HepG2 (cell line): Measurements from ENCODE around the gene ATG4B. TPM values are rescaled to one million over a fixed set of nuclear protein-coding genes. Genes with fewer than 3 reads are reported as not detected.

Experiments
- CEBPG ChIP-seq: IDR thresholded peaks from 2 replicates; pipeline ENCODE4 v1.6.1; 2016
- FIP1L1 ChIP-seq: fragments of 200-400 bp; formaldehyde crosslinking; IDR thresholded peaks from 2 replicates; pipeline ENCODE4 v1.6.1; 2018; ENCODE audit warnings: low read depth, mild to moderate bottlenecking, low read length, moderate library complexity, borderline replicate concordance; ENCODE audit not compliant: insufficient read depth
- HDAC2 ChIP-seq: sonication (generic); formaldehyde crosslinking; IDR thresholded peaks from 2 replicates; pipeline ENCODE4 v1.4.0; 2020; ENCODE audit warnings: missing genetic modification reagents
- HNF1A ChIP-seq, 2 experiments: sonication (generic) in 1 of 2; formaldehyde crosslinking in 1 of 2; IDR thresholded peaks; 2 replicates each; pipeline versions ENCODE4 v1.4.0 to v1.6.1; 2016 to 2020; ENCODE audit warnings: borderline replicate concordance in 1 of 2, low read depth in 1 of 2, mild to moderate bottlenecking in 1 of 2, missing genetic modification reagents in 1 of 2
- ISL2 ChIP-seq: sonication (generic); formaldehyde crosslinking; IDR thresholded peaks from 2 replicates; pipeline ENCODE4 v1.5.0; 2020; ENCODE audit warnings: missing genetic modification reagents
- JUN ChIP-seq: sonication (generic); formaldehyde crosslinking; IDR thresholded peaks from 2 replicates; pipeline ENCODE4 v1.4.0; 2020; ENCODE audit warnings: mild to moderate bottlenecking, missing genetic modification reagents
- RBFOX2 ChIP-seq: fragments of 200-400 bp; formaldehyde crosslinking; IDR thresholded peaks from 2 replicates; pipeline ENCODE4 v1.6.1; 2017; ENCODE audit warnings: low read depth, mild to moderate bottlenecking, low read length
- ZBTB21 ChIP-seq: sonication (generic); formaldehyde crosslinking; IDR thresholded peaks from 2 replicates; pipeline ENCODE4 v1.4.0; 2020; ENCODE audit warnings: missing genetic modification reagents
- ZBTB8A ChIP-seq: sonication (generic); formaldehyde crosslinking; IDR thresholded peaks from 2 replicates; pipeline ENCODE4 v1.4.0; 2020; ENCODE audit warnings: mild to moderate bottlenecking, low read depth, missing genetic modification reagents, borderline replicate concordance
- ZNF251 ChIP-seq: sonication (generic); formaldehyde crosslinking; IDR thresholded peaks from 2 replicates; pipeline ENCODE4 v1.9.0; 2021; ENCODE audit warnings: mild to moderate bottlenecking, missing genetic modification reagents
- ZNF292 ChIP-seq: sonication (generic); formaldehyde crosslinking; IDR thresholded peaks from 2 replicates; pipeline ENCODE4 v1.8.1; 2022; ENCODE audit warnings: mild to moderate bottlenecking, low read depth, missing genetic modification reagents, borderline replicate concordance
- ZNF317 ChIP-seq: sonication (generic); formaldehyde crosslinking; IDR thresholded peaks from 2 replicates; pipeline ENCODE4 v1.5.0; 2020; ENCODE audit warnings: mild to moderate bottlenecking, missing genetic modification reagents
- ZNF503 ChIP-seq: sonication (generic); formaldehyde crosslinking; IDR thresholded peaks from 2 replicates; pipeline ENCODE4 v1.4.0; 2020; ENCODE audit warnings: missing genetic modification reagents
- ZNF569 ChIP-seq: sonication (generic); formaldehyde crosslinking; IDR thresholded peaks from 2 replicates; pipeline ENCODE4 v1.5.0; 2020; ENCODE audit warnings: mild to moderate bottlenecking, missing genetic modification reagents, moderate library complexity, borderline replicate concordance
- ZNF839 ChIP-seq: sonication (generic); formaldehyde crosslinking; IDR thresholded peaks from 2 replicates; pipeline ENCODE4 v1.4.0; 2020; ENCODE audit warnings: missing genetic modification reagents, mild to moderate bottlenecking, borderline replicate concordance
- ZNF883 ChIP-seq: sonication (generic); formaldehyde crosslinking; IDR thresholded peaks from 2 replicates; pipeline ENCODE4 v1.5.1; 2020; ENCODE audit warnings: mild to moderate bottlenecking, missing genetic modification reagents; ENCODE audit errors: not compliant biosample characterization
- polyA plus RNA-seq, 8 experiments: library from polyadenylated mRNA; depleted of rRNA in 3 of 8; stranded (reverse) in 7 of 8; unstranded in 1 of 8; fragments of >200 nt; fragmentation: Illumina TruSeq in 4 of 8; extraction: Trizol in 4 of 8; gene quantifications; 2 replicates each; pipeline versions ENCODE4 v1.2.1 to v1.2.3, GENCODE V29; 2011 to 2016; ENCODE audit warnings: low read depth in 4 of 8, missing spikeins in 1 of 8, mixed read lengths in 1 of 8; ENCODE audit not compliant: insufficient read depth in 1 of 8
- total RNA-seq, 5 experiments: library from RNA; depleted of rRNA; stranded (reverse); fragments of >200 nt; fragmentation: Illumina TruSeq; extraction: Trizol; gene quantifications; 2 replicates each; pipeline ENCODE4 v1.2.3, GENCODE V29; 2016; ENCODE audit warnings: low read depth in 1 of 5
- TF ChIP-seq, protein P1 (sequence below): sonication (generic); formaldehyde crosslinking; IDR thresholded peaks from 2 replicates; pipeline ENCODE4 v1.5.0; 2020; ENCODE audit warnings: mild to moderate bottlenecking, missing genetic modification reagents, borderline replicate concordance

The ATG4B gene
- total and polyA plus RNA-seq, 2 of the 13 experiments (the other 11 are each of a cell fraction or from before 2014, with no cell fraction given), result 95.5 to 239 TPM

- peak; percentile 80 for TF ChIP-seq HDAC2 (CRISPR knock-in tag)
- peak; percentile 76; the same call in 1 of the 2 replicates for TF ChIP-seq JUN (CRISPR knock-in tag)
- no peak for TF ChIP-seq RBFOX2
- no peak for TF ChIP-seq ZBTB8A (CRISPR knock-in tag)
- peak; percentile 53; the same call in 1 of the 2 replicates for TF ChIP-seq ZNF839 (CRISPR knock-in tag)
- TF ChIP-seq ISL2 (CRISPR knock-in tag), result 0 out of 2 replicates have a peak, but pooled peaks have one; percentile 49
- TF ChIP-seq ZNF883 (CRISPR knock-in tag), result peak; percentile 79
- TF ChIP-seq ZNF569 (CRISPR knock-in tag), result no peak
- TF ChIP-seq FIP1L1, result no peak
- 0 out of 2 replicates have a peak, but pooled peaks have one; percentile 34 for TF ChIP-seq ZNF317 (CRISPR knock-in tag)
- TF ChIP-seq ZBTB21 (CRISPR knock-in tag), result 0 out of 2 replicates have a peak, but pooled peaks have one; percentile 13
- TF ChIP-seq ZNF292 (CRISPR knock-in tag), result peak; percentile 93
- peak; percentile 54 for TF ChIP-seq CEBPG
- peak; percentile 26; the same call in 1 of the 2 replicates for TF ChIP-seq HNF1A (IDR thresholded peaks at IDR 0.05; ENCODE audit: low read depth)
- TF ChIP-seq HNF1A (CRISPR knock-in tag; IDR thresholded peaks at IDR 0.05; ENCODE audit: borderline replicate concordance), result peak; percentile 55; the same call in 1 of the 2 replicates
- peak; percentile 55; the same call in 1 of the 2 replicates for TF ChIP-seq ZNF503 (CRISPR knock-in tag)
- 0 out of 2 replicates have a peak, but pooled peaks have one; percentile 14 for TF ChIP-seq ZNF251 (CRISPR knock-in tag)
- TF ChIP-seq, protein P1, sequence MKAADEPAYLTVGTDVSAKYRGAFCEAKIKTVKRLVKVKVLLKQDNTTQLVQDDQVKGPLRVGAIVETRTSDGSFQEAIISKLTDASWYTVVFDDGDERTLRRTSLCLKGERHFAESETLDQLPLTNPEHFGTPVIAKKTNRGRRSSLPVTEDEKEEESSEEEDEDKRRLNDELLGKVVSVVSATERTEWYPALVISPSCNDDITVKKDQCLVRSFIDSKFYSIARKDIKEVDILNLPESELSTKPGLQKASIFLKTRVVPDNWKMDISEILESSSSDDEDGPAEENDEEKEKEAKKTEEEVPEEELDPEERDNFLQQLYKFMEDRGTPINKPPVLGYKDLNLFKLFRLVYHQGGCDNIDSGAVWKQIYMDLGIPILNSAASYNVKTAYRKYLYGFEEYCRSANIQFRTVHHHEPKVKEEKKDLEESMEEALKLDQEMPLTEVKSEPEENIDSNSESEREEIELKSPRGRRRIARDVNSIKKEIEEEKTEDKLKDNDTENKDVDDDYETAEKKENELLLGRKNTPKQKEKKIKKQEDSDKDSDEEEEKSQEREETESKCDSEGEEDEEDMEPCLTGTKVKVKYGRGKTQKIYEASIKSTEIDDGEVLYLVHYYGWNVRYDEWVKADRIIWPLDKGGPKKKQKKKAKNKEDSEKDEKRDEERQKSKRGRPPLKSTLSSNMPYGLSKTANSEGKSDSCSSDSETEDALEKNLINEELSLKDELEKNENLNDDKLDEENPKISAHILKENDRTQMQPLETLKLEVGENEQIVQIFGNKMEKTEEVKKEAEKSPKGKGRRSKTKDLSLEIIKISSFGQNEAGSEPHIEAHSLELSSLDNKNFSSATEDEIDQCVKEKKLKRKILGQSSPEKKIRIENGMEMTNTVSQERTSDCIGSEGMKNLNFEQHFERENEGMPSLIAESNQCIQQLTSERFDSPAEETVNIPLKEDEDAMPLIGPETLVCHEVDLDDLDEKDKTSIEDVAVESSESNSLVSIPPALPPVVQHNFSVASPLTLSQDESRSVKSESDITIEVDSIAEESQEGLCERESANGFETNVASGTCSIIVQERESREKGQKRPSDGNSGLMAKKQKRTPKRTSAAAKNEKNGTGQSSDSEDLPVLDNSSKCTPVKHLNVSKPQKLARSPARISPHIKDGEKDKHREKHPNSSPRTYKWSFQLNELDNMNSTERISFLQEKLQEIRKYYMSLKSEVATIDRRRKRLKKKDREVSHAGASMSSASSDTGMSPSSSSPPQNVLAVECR, result peak; percentile 97
Measured at GRCh38 chr2:241645056-241645914, 7.8 kb downstream of the ATG4B start (continued).
